ENCODE results near the gene CTSO.

GRCh38 chr4:155952501-155952901 lies 1.2 kb downstream of the CTSO start:
- no peak for TF ChIP-seq POLR2A (IDR thresholded peaks at IDR 0.05; ENCODE audit: low read depth, low read length)
- no peak for TF ChIP-seq MAX (IDR thresholded peaks at IDR 0.05; ENCODE audit: insufficient read depth, insufficient read length)
- no peak for TF ChIP-seq CTCF (IDR thresholded peaks at IDR 0.05; ENCODE audit: extremely low read depth in 1 of 2, insufficient read depth in 1 of 2, low read depth in 1 of 2, low read length in 2 of 2)
- no peak for TF ChIP-seq POLR2AphosphoS5 (IDR thresholded peaks at IDR 0.05; ENCODE audit: insufficient read depth, low read depth, low read length)
- TF ChIP-seq FOS (IDR thresholded peaks at IDR 0.05; ENCODE audit: borderline replicate concordance, insufficient read depth, low read length) = no peak
- TF ChIP-seq EZH2 (IDR thresholded peaks at IDR 0.05; ENCODE audit: borderline replicate concordance, low read depth, low read length, severe bottlenecking) = no peak
- no peak for TF ChIP-seq MYC (IDR thresholded peaks at IDR 0.05; ENCODE audit: low read depth, low read length)
- no peak for TF ChIP-seq JUN (IDR thresholded peaks at IDR 0.05; ENCODE audit: borderline replicate concordance, insufficient read depth, insufficient read length, low read depth)
- TF ChIP-seq GATA2 (IDR thresholded peaks at IDR 0.05; ENCODE audit: insufficient read depth, insufficient read length, low read depth, low read length) = no peak

All from endothelial cell of umbilical vein (primary cell).